SH-SY5Y (cell line): ENCODE measurements around the gene PPRC1.

Experiments
- GATA2 ChIP-seq: IDR thresholded peaks from 2 replicates; pipeline ENCODE4 v1.6.1; 2011; ENCODE audit warnings: mild to moderate bottlenecking, low read depth, low read length
- GATA3 ChIP-seq: IDR thresholded peaks from 2 replicates; pipeline ENCODE4 v1.6.1; 2011; ENCODE audit warnings: low read depth, mild to moderate bottlenecking, low read length, moderate library complexity

DNA sequence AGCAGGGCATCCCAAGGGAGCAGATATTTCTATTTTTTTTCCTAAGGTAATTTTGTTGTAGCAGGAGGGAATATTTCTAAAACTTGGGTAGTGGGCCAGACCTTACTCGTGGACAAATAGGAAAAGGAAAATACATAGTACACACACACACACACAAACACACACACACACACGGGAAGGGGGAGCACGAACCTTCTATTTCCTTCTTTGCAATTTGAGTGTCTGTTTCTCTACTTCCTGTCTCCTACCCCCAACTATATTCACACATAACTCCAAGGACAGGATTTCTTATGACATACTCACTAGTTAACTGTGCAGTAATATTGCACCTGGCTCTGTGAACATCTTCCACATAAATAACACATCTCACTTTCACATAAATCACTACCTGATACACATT lies 17.1 kb upstream of the PPRC1 start:
- no peak for TF ChIP-seq GATA2
- TF ChIP-seq GATA3 = no peak
